Measurements from ENCODE around the gene XXYLT1.

DNA sequence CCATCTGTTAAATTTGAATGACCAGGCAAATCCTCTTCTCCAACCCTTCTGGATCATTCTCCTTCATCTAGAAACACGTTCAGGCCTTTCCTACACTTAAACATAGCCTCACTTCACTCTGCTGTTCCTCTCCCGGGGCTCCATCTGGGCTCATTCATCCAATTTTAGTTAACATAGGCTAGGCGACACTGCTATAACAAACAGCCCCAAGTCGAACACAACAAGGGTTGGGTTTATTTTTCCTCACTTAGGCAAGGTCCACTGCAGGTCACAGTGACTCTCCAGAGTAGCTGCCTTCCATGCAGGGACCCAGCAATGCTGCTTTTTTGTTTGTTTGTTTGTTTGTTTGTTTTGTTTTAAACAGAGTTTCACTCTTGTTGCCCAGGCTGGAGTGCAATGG is 250.8 kb downstream of the XXYLT1 start:
- TF ChIP-seq, protein P1, sequence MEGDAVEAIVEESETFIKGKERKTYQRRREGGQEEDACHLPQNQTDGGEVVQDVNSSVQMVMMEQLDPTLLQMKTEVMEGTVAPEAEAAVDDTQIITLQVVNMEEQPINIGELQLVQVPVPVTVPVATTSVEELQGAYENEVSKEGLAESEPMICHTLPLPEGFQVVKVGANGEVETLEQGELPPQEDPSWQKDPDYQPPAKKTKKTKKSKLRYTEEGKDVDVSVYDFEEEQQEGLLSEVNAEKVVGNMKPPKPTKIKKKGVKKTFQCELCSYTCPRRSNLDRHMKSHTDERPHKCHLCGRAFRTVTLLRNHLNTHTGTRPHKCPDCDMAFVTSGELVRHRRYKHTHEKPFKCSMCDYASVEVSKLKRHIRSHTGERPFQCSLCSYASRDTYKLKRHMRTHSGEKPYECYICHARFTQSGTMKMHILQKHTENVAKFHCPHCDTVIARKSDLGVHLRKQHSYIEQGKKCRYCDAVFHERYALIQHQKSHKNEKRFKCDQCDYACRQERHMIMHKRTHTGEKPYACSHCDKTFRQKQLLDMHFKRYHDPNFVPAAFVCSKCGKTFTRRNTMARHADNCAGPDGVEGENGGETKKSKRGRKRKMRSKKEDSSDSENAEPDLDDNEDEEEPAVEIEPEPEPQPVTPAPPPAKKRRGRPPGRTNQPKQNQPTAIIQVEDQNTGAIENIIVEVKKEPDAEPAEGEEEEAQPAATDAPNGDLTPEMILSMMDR (IDR thresholded peaks at IDR 0.05): no peak
- TF ChIP-seq POLR2A (IDR thresholded peaks at IDR 0.05): no peak

Data from right lobe of liver (tissue), 4 donors.